GM12878 (cell line): Measurements from ENCODE around the gene GRIP2.

ENCODE experiments used
- ESRRA ChIP-seq: IDR thresholded peaks from 2 replicates; pipeline ENCODE4 v1.6.1; 2012; ENCODE audit warnings: mild to moderate bottlenecking, low read length, improper control_type of control experiment
- EZH2 ChIP-seq: IDR thresholded peaks from 2 replicates; pipeline ENCODE4 v1.6.1; 2012; ENCODE audit warnings: low read depth, mild to moderate bottlenecking, control low read depth, inconsistent platforms, low read length, borderline replicate concordance; ENCODE audit not compliant: control insufficient read depth
- IKZF1 ChIP-seq: fragments of 450-650 bp; conservative IDR thresholded peaks from 2 replicates; pipeline ENCODE4 v1.6.1; 2017; ENCODE audit warnings: antibody characterized with exemption, mild to moderate bottlenecking
- MYC ChIP-seq: IDR thresholded peaks from 2 replicates; pipeline ENCODE4 v1.6.1; 2011; ENCODE audit warnings: mild to moderate bottlenecking, low read length, moderate library complexity, inconsistent platforms; ENCODE audit not compliant: insufficient read depth, insufficient replicate concordance, insufficient read length, severe bottlenecking
- POLR2A ChIP-seq: IDR thresholded peaks from 2 replicates; pipeline ENCODE4 v1.6.1; 2011; ENCODE audit warnings: low read depth, mild to moderate bottlenecking, low read length
- RBBP5 ChIP-seq: fragments of 200-600 bp; sonication (generic); conservative IDR thresholded peaks from 2 replicates; pipeline ENCODE4 v1.6.1; 2016
- RCOR1 ChIP-seq: conservative IDR thresholded peaks from 2 replicates; pipeline ENCODE4 v1.6.1; 2012; ENCODE audit warnings: low read depth, low read length, improper control_type of control experiment
- SRF ChIP-seq, 2 experiments: IDR thresholded peaks; 2 replicates each; pipeline ENCODE4 v1.6.1; 2011; ENCODE audit warnings: low read depth in 2 of 2, low read length in 2 of 2, mild to moderate bottlenecking in 1 of 2, moderate library complexity in 1 of 2
- TARDBP ChIP-seq: IDR thresholded peaks from 2 replicates; pipeline ENCODE4 v1.6.1; 2016; ENCODE audit warnings: borderline replicate concordance
- TF ChIP-seq, protein P1 (sequence below): IDR thresholded peaks from 2 replicates; pipeline ENCODE4 v1.6.1; 2011; ENCODE audit warnings: low read depth, mild to moderate bottlenecking, low read length, moderate library complexity, borderline replicate concordance; ENCODE audit errors: extremely low read depth
- TF ChIP-seq, protein P2 (sequence below): IDR thresholded peaks from 2 replicates; pipeline ENCODE4 v1.6.1; 2011; ENCODE audit warnings: mild to moderate bottlenecking, low read depth, low read length, moderate library complexity; ENCODE audit not compliant: insufficient replicate concordance
- TF ChIP-seq, protein P3 (sequence below): fragments of 450-650 bp; IDR thresholded peaks from 2 replicates; pipeline ENCODE4 v1.6.1; 2016; ENCODE audit warnings: mild to moderate bottlenecking, moderate library complexity, borderline replicate concordance

- TF ChIP-seq, protein P1, sequence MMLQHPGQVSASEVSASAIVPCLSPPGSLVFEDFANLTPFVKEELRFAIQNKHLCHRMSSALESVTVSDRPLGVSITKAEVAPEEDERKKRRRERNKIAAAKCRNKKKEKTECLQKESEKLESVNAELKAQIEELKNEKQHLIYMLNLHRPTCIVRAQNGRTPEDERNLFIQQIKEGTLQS = no peak
- no peak for TF ChIP-seq POLR2A
- no peak for TF ChIP-seq RBBP5
- no peak for TF ChIP-seq SRF (IDR thresholded peaks at IDR 0.05; ENCODE audit: low read depth in 2 of 2, low read length in 2 of 2)
- TF ChIP-seq RCOR1 = no peak
- TF ChIP-seq EZH2 = no peak
- no peak for TF ChIP-seq MYC
- TF ChIP-seq ESRRA = no peak
- TF ChIP-seq, protein P2, sequence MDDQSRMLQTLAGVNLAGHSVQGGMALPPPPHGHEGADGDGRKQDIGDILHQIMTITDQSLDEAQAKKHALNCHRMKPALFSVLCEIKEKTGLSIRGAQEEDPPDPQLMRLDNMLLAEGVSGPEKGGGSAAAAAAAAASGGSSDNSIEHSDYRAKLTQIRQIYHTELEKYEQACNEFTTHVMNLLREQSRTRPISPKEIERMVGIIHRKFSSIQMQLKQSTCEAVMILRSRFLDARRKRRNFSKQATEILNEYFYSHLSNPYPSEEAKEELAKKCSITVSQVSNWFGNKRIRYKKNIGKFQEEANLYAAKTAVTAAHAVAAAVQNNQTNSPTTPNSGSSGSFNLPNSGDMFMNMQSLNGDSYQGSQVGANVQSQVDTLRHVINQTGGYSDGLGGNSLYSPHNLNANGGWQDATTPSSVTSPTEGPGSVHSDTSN = no peak
- TF ChIP-seq, protein P3, sequence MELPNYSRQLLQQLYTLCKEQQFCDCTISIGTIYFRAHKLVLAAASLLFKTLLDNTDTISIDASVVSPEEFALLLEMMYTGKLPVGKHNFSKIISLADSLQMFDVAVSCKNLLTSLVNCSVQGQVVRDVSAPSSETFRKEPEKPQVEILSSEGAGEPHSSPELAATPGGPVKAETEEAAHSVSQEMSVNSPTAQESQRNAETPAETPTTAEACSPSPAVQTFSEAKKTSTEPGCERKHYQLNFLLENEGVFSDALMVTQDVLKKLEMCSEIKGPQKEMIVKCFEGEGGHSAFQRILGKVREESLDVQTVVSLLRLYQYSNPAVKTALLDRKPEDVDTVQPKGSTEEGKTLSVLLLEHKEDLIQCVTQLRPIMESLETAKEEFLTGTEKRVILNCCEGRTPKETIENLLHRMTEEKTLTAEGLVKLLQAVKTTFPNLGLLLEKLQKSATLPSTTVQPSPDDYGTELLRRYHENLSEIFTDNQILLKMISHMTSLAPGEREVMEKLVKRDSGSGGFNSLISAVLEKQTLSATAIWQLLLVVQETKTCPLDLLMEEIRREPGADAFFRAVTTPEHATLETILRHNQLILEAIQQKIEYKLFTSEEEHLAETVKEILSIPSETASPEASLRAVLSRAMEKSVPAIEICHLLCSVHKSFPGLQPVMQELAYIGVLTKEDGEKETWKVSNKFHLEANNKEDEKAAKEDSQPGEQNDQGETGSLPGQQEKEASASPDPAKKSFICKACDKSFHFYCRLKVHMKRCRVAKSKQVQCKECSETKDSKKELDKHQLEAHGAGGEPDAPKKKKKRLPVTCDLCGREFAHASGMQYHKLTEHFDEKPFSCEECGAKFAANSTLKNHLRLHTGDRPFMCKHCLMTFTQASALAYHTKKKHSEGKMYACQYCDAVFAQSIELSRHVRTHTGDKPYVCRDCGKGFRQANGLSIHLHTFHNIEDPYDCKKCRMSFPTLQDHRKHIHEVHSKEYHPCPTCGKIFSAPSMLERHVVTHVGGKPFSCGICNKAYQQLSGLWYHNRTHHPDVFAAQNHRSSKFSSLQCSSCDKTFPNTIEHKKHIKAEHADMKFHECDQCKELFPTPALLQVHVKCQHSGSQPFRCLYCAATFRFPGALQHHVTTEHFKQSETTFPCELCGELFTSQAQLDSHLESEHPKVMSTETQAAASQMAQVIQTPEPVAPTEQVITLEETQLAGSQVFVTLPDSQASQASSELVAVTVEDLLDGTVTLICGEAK = no peak
- no peak for TF ChIP-seq IKZF1
- no peak for TF ChIP-seq TARDBP
Observed at GRCh38 chr3:14514323-14514720, 25.8 kb downstream of the GRIP2 start.
